ENCODE measurements around the gene ZNF674. TPM values are rescaled to one million over a fixed set of nuclear protein-coding genes. Genes with fewer than 3 reads are reported as not detected.
"Not testable (repeated sequence)": the region's sequence is repeated elsewhere in the genome, so short reads cannot be mapped to it uniquely, and the experiment has no call there.

ZNF674 gene
- total RNA-seq, 1 donor from 2014 or later = 2.3 TPM

- H3K36me3 ChIP-seq = no peaks in the 10 kb centered on the region
- no peaks in the 10 kb centered on the region for H3K9me3 ChIP-seq
- no peaks in the 10 kb centered on the region for H3K4me1 ChIP-seq
- intact Hi-C loops (cut with DNase I) = no loop called here
- H3K27ac ChIP-seq = no peak overlapping the region
- no peaks in the 10 kb centered on the region for H3K27me3 ChIP-seq
- no peak overlapping the region for H3K4me3 ChIP-seq
- TF ChIP-seq CTCF (IDR thresholded peaks at IDR 0.05) = no peak
- no peak for DNase-seq (ENCODE audit: low spot score in 2 of 2)
Observed at GRCh38 chrX:46531442-46531841, 13.8 kb downstream of the ZNF674 start.

GRCh38 chrX:46530404-46530908 lies 14.8 kb downstream of the ZNF674 start:
- intact Hi-C loops (cut with DNase I); H3K4me1 ChIP-seq; DNase-seq (ENCODE audit: low spot score in 2 of 2); H3K27me3 ChIP-seq; H3K4me3 ChIP-seq; H3K27ac ChIP-seq; H3K36me3 ChIP-seq; H3K9me3 ChIP-seq: not testable (repeated sequence)

GRCh38 chrX:46529740-46530403 lies 15.3 kb downstream of the ZNF674 start:
- DNase-seq (ENCODE audit: low spot score in 2 of 2); H3K36me3 ChIP-seq; H3K4me3 ChIP-seq; H3K27ac ChIP-seq; H3K27me3 ChIP-seq; H3K9me3 ChIP-seq; H3K4me1 ChIP-seq; intact Hi-C loops (cut with DNase I): not testable (repeated sequence)

GRCh38 chrX:46528640-46529039 lies 16.6 kb downstream of the ZNF674 start:
- H3K4me1 ChIP-seq; H3K36me3 ChIP-seq; H3K27me3 ChIP-seq; H3K27ac ChIP-seq; H3K4me3 ChIP-seq; H3K9me3 ChIP-seq; DNase-seq (ENCODE audit: low spot score in 2 of 2); intact Hi-C loops (cut with DNase I): not testable (repeated sequence)

GRCh38 chrX:46506076-46506475 lies 39.1 kb downstream of the ZNF674 start:
- Histone ChIP-seq H3K9me3 (peaks cover 9 to 28% of the 10 kb centered on the region in 2 donors), H3K4me1 (no peaks in the 10 kb centered on the region), H3K4me3 (no peak overlapping the region), H3K27ac (no peak overlapping the region), H3K36me3 (peaks cover 0 to 26% of the 10 kb centered on the region in 2 donors), H3K27me3 (no peaks in the 10 kb centered on the region)
- intact Hi-C loops (cut with DNase I) = no loop called here
- TF ChIP-seq CTCF (IDR thresholded peaks at IDR 0.05) = no peak
- no peak for DNase-seq (ENCODE audit: low spot score in 2 of 2)

GRCh38 chrX:46502848-46503247 lies 42.4 kb downstream of the ZNF674 start:
- Histone ChIP-seq H3K36me3 (peaks cover 0 to 47% of the 10 kb centered on the region in 2 donors), H3K4me1 (no peaks in the 10 kb centered on the region), H3K9me3 (peaks cover 31 to 60% of the 10 kb centered on the region in 2 donors), H3K27me3 (no peaks in the 10 kb centered on the region), H3K4me3 (no peak overlapping the region), H3K27ac (no peak overlapping the region)
- intact Hi-C loops (cut with DNase I) = no loop called here
- DNase-seq (ENCODE audit: low spot score in 2 of 2) = no peak
- TF ChIP-seq CTCF (IDR thresholded peaks at IDR 0.05) = no peak

GRCh38 chrX:46500054-46500453 lies 45.2 kb downstream of the ZNF674 start:
- DNase-seq (ENCODE audit: low spot score in 2 of 2) = no peak
- TF ChIP-seq CTCF (IDR thresholded peaks at IDR 0.05) = no peak
- intact Hi-C loops (cut with DNase I) = no loop called here
- no peak overlapping the region for H3K27ac ChIP-seq
- no peak overlapping the region for H3K4me3 ChIP-seq
- peaks cover 0 to 34% of the 10 kb centered on the region in 2 donors for H3K36me3 ChIP-seq
- no peaks in the 10 kb centered on the region for H3K27me3 ChIP-seq
- H3K4me1 ChIP-seq = no peaks in the 10 kb centered on the region
- H3K9me3 ChIP-seq = peaks cover 41 to 76% of the 10 kb centered on the region in 2 donors

All from ascending aorta (tissue), 2 donors.